ENCODE data around the gene CTTNBP2NL.

Gene CTTNBP2NL

GRCh38 chr1:112504661-112505399, 108.8 kb downstream of the CTTNBP2NL start:
- no peak for FAIRE-seq
- DNase-seq (ENCODE audit: insufficient read length, low spot score) = no peak

- FAIRE-seq (no peak), DNase-seq (ENCODE audit: insufficient read length, low spot score) (no peak)
These were observed 109.4 kb downstream of the CTTNBP2NL start for GRCh38 chr1:112505400-112505785.

GRCh38 chr1:112505878-112506277, 109.9 kb downstream of the CTTNBP2NL start:
- FAIRE-seq = no peak
- no peak for DNase-seq (ENCODE audit: insufficient read length, low spot score)

GRCh38 chr1:112506306-112506705, 110.3 kb downstream of the CTTNBP2NL start:
- FAIRE-seq (no peak), DNase-seq (ENCODE audit: insufficient read length, low spot score) (no peak)

- FAIRE-seq (no peak), DNase-seq (ENCODE audit: insufficient read length, low spot score) (no peak)
These were observed 110.7 kb downstream of the CTTNBP2NL start for GRCh38 chr1:112506731-112507130.

GRCh38 chr1:112507336-112507735, 111.3 kb downstream of the CTTNBP2NL start:
- DNase-seq (ENCODE audit: insufficient read length, low spot score) = no peak
- no peak for FAIRE-seq

- DNase-seq (ENCODE audit: insufficient read length, low spot score) (no peak), FAIRE-seq (no peak)
These were observed 111.9 kb downstream of the CTTNBP2NL start for GRCh38 chr1:112507921-112508277.

GRCh38 chr1:112508278-112509004, 112.4 kb downstream of the CTTNBP2NL start, which contains the start of gene WNT2B:
TSS of gene WNT2B (plus strand) at chr1:112508965. CDS start at chr1:112509263, 298 bp downstream.
- FAIRE-seq = no peak

GRCh38 chr1:112509005-112509659, 113.1 kb downstream of the CTTNBP2NL start:
- FAIRE-seq (no peak), DNase-seq (ENCODE audit: insufficient read length, low spot score) (no peak)

More at GRCh38 chr1:112508278-112509004, 112.4 kb downstream of the CTTNBP2NL start, which contains the start of gene WNT2B:
- DNase-seq (ENCODE audit: insufficient read length, low spot score) = no peak

GRCh38 chr1:112509660-112510178, 113.7 kb downstream of the CTTNBP2NL start:
- DNase-seq (ENCODE audit: insufficient read length, low spot score) = no peak
- no peak for FAIRE-seq

GRCh38 chr1:112510340-112510739, 114.3 kb downstream of the CTTNBP2NL start:
- FAIRE-seq (no peak), DNase-seq (ENCODE audit: insufficient read length, low spot score) (no peak)
